GM23338 (cell line): Measurements from ENCODE around the gene SOX9. TPM values are rescaled to one million over a fixed set of nuclear protein-coding genes. Genes with fewer than 3 reads are reported as not detected.

Source experiments
- EZH2 ChIP-seq: fragments of 200-600 bp; sonication (generic); IDR thresholded peaks from one replicate; pipeline ENCODE4 v1.8.0; 2017; ENCODE audit warnings: antibody characterized with exemption, mild to moderate bottlenecking, low read depth; ENCODE audit not compliant: unreplicated experiment
- EZH2phosphoT487 ChIP-seq: fragments of 200-600 bp; sonication (generic); IDR thresholded peaks from one replicate; pipeline ENCODE4 v1.8.1; 2018; ENCODE audit warnings: antibody characterized with exemption; ENCODE audit not compliant: unreplicated experiment
- REST ChIP-seq: IDR thresholded peaks from one replicate; pipeline ENCODE4 v1.6.1; 2018; ENCODE audit warnings: antibody characterized with exemption; ENCODE audit not compliant: unreplicated experiment
- polyA plus RNA-seq: library from polyadenylated mRNA; unstranded; fragments of >200 nt; fragmentation: Nextera tagmentation; extraction: Ambion mirVana; gene quantifications from 2 replicates; pipeline ENCODE4 v1.2.1, GENCODE V29; 2016
- total RNA-seq: library from RNA; depleted of rRNA; stranded (reverse); fragments of >200 nt; shearing (Covaris generic); gene quantifications from 2 replicates; pipeline ENCODE4 v1.2.3, GENCODE V29; 2014

Gene SOX9
- total and polyA plus RNA-seq, 2 experiments from 2014 or later, result 4.4 TPM

- no peak for TF ChIP-seq REST
- TF ChIP-seq EZH2, result no peak
- TF ChIP-seq EZH2phosphoT487, result no peak
These were observed 54.4 kb downstream of the SOX9 start (continued) for GRCh38 chr17:72175263-72175662.
